M059J (cell line): ENCODE measurements around the gene RPS2. TPM values are rescaled to one million over a fixed set of nuclear protein-coding genes. Genes with fewer than 3 reads are reported as not detected.

Source experiments
- DNase-seq: peaks from one replicate; pipeline ENCODE4 v3.0.0-alpha.2; 2012; ENCODE audit warnings: low read depth
- total RNA-seq: library from RNA; depleted of rRNA; stranded (reverse); fragments of >200 nt; shearing (Covaris generic); gene quantifications from 2 replicates; pipeline ENCODE4 v1.2.3, GENCODE V29; 2014

RPS2 gene
- total RNA-seq, 1 experiment from 2014 or later: 1,628 TPM

DNA sequence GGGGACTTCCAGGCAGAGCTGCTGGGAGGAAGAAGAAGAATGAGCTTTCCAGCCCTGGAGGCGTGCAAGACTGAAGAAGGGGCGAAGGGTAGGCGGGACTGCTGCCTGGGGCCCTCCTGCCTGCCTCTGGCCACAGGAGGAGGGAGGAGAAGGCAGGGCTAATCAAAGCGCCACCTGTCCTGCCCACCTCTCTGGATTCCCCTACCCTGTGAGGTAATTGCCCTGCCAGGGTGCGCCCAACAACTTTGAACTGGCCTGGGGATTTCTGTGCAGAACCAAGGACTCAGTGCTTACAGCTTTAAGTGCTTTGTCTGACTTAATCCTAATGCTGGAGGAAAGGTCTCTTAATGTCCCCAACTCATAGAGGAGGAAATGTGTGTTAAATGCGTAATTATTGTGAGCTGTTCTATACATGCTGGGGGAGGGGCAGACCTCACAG, 16.8 kb upstream of the RPS2 start, which contains the start of gene NOXO1:
NOXO1 (minus strand) TSS at position 72 of the 439 bp plus-strand sequence. CDS start 290 bp downstream, outside the sequence.
- no peak for DNase-seq

DNA sequence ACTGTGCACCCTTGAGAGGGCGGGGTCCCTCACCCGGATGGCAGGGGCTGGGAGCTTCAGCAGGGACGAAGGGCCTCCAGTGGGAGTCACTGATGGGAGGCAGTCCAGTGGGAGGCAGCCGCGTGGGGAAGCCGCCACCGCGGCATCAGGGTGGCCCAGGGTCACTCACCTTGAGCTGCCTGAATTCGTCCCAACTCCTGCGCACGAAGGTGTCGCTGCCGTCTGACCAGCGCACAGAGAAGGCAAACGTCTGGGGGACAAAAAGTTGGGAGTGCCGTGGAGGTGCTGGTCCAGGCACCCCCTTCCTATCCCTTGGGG, 16.1 kb upstream of the RPS2 start:
- DNase-seq: no peak

DNA sequence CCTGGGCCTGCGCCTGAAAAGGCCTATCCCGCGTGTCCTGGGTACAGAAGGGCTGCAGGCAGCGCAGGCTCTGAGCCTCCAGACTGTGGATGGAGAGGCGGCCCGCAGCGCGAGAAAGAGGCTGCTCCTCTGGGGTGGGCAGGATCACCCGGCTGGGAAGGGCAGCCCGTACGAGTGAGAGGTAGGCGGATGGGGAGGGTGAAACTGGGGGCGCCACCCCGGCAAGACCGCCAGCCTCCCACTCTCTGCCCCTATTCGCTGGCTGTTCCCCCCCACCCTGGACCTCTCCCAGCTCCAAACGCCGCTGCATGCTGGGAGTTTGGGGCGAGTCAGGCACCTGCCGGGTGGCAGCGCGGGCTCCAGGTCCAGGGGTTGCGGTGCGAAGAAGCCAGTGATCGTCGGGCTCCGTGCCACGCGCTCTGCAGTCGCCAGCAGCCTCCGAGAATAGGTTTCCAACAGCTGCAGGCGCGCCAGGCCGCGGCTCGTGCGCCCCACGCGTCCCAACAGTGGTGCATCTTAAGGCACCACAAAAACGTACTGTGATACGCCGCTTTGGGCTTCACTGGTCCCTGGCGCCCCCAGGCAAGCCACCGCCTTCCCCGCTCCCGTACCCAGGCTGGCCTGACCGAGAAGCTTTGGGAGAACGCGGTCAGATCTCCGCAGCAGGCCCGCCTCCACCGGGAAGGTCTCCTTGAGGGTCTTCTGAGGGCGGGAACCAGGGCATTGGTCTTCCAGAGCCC, 15.6 kb upstream of the RPS2 start:
- DNase-seq: no peak

DNA sequence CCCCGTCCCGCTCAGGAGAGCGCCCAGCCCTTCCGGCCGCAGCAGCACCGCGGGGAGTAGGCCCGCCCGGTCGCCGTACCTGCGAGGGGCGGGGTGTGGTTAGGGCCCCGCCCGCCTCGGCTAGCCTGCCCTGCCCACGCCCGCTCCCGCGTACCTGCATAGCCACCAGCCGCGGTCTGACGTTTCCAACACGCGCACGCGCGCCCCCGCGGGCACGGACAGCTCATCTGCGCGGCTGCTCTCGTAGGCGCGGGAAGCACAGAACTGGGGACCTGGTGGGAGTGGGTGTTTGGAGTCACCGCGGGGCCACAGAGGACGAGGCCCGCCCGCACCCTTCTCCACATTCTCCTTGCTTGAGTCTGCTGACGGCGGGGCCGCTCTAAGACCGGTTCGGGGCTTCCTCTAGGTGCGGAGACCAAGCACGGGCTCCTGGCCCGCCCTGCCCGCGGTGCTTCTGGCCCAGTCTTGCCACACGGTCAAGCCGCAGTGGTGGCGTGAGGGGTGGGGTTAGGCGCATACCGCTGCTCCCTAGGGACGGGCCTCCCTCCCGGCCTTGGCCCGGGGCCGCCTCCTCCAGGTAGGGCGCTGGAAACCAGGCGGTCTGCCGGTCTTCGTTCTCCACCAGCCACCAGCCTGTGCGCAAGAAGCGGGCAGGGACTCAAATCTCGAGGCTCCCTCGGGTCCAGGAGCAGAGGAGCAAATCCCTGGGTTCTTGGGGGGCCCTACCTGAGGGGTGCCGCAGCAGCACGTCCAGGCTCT, 14.8 kb upstream of the RPS2 start:
- DNase-seq: no peak

DNA sequence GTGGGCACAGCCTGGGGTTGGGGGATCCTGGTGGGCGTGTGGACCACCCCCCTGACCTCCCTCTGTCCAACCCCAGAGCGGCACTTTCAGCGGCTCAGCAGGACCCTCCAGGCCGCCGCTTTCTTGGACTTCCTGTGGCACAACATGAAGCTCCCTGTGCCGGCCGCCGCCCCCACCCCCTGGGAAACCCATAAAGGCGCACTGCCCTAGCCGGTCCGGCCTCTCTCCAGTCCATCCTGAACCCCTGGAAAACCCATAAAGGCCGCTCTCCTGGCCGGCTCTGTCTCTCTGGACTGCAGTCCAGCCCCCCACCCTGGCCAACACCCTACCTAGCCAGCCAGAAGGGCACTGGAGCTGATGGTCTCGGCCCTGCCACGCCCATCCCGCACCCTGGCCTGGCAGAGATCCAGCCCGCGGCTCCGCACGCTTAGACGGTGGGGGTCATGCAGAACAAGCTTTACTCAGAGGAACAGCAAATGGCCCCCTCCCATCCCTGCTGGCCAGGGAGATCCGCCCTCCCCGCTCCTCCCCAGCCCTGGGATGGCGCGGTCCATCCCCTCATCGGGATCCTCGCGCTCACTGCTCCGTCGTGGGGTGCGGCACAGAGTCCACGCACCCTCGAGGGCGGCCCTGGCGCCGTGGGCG, 14.0 kb upstream of the RPS2 start:
- DNase-seq: no peak

DNA sequence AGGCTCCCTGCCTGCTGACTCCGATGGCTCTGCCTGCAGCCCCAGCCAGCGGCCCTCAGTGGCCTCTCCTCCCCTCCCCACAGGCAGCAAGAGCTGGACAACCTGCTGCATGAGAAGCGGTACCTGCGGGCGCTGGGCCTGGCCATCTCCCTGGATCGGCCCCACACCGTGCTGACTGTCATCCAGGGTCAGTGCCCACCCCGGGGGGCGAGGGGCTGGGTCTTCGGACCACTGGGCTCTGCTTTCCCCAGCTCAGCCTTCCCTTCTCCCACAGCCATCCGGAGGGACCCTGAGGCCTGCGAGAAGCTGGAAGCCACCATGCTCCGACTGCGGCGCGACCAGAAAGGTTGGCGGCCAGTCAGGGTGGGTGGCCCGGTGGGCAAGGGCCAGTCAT, 13.2 kb upstream of the RPS2 start:
- no peak for DNase-seq

DNA sequence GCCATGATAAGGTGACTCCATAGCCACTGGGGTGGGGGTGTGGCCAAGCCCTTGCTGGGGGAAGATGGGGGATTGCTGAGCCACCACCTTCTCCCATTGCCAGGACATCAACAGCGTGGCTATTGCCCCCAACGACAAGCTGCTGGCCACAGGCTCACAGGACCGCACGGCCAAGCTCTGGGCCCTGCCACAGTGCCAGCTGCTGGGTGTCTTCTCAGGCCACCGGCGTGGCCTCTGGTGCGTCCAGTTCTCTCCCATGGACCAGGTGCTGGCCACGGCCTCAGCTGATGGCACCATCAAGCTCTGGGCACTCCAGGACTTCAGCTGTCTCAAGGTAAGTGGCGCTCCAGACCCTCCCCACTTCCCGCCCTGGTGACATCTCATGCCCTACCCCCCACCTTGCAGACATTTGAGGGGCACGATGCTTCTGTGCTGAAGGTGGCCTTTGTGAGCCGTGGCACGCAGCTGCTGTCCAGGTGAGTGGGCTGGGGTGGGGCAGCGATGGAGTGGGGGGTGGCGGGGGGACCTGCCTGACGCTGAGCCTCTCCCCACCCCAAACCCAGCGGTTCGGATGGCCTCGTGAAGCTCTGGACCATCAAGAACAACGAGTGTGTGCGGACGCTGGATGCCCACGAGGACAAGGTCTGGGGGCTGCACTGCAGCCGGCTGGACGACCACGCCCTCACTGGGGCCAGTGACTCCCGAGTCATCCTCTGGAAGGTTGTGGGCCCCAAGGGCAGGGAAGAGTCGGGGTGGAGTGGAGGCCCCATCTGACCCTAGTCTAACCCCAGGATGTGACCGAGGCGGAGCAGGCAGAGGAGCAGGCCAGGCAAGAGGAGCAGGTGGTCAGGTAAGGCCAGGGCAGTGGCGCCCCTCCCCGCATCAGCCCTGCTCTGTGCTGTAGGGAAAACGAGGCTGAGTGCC, 12.6 kb upstream of the RPS2 start:
- no peak for DNase-seq

DNA sequence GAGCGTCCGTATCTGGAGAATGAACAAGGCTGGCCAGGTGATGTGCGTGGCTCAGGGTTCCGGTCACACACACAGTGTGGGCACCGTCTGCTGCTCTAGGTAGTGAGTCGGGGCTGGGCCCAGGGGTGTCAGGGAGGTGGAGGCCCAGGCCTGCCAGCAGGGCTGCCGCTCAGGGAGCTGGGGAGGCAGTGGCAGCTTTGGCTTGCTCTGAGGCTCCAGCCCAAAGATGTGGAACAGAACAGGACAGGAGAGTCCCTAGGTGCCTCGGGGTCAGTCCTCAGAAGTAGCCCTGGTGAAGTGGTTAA, 11.5 kb upstream of the RPS2 start:
- no peak for DNase-seq

DNA sequence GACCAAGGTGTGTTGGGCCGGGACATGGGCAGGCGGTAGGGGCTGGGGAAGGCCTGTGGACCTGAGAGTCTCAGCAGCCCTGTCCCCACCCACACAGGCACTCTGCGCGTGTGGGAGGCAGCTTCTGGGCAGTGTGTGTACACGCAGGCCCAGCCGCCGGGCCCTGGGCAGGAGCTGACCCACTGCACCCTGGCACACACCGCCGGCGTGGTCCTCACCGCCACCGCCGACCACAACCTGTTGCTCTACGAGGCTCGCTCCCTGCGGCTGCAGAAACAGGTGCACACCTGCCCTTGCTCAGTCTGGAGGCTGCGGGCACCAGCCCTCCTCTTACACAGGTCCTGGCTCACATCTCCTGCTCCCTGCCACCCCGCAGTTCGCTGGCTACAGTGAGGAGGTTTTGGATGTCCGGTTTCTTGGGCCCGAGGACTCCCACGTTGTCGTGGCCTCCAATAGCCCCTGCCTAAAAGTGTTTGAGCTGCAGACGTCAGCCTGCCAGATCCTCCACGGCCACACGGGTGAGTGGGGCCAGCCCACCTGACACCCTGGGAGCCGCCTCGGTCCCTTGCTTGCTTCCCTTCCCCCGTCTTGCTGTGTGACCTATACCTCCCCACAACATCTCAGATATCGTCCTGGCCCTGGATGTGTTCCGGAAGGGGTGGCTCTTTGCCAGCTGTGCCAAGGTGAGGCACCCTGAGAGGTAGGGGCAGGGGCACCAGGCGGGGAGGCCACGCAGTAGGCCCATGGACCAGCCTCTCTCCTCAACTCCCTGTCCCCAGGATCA, 11.0 kb upstream of the RPS2 start:
- DNase-seq: no peak

DNA sequence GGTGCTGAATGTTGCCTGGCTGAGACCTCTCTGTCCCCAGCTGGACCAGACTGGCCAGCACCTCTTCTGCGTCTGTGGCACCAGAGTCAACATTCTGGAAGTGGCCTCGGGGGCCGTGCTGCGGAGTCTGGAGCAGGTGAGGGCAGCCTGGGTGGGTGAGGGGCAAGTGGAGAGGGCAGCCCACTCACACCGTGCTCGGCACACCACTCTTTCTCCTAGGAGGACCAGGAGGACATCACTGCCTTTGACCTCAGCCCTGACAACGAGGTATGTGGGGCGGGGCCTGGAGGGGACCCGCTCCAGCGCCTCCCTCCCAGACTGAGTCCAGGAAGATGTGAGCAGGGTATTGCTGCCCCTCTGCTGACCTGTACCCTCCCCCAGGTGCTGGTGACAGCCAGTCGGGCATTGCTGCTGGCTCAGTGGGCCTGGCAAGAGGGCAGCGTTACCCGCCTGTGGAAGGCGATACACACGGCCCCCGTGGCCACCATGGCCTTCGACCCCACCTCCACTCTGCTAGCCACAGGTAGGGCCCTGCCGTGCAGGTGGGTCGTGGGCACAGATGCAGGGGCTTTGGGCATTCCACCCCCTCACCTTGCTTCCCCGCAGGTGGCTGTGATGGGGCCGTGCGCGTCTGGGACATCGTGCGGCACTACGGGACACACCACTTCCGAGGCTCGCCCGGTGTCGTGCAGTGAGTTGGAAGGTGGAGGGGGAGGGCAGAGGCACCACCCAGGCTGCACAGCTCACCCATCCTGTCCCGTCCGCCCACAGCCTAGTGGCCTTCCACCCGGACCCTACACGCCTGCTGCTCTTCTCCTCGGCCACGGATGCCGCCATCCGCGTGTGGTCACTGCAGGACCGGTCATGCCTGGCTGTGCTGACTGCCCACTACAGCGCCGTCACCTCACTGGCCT, 9.8 kb upstream of the RPS2 start:
- DNase-seq: no peak

DNA sequence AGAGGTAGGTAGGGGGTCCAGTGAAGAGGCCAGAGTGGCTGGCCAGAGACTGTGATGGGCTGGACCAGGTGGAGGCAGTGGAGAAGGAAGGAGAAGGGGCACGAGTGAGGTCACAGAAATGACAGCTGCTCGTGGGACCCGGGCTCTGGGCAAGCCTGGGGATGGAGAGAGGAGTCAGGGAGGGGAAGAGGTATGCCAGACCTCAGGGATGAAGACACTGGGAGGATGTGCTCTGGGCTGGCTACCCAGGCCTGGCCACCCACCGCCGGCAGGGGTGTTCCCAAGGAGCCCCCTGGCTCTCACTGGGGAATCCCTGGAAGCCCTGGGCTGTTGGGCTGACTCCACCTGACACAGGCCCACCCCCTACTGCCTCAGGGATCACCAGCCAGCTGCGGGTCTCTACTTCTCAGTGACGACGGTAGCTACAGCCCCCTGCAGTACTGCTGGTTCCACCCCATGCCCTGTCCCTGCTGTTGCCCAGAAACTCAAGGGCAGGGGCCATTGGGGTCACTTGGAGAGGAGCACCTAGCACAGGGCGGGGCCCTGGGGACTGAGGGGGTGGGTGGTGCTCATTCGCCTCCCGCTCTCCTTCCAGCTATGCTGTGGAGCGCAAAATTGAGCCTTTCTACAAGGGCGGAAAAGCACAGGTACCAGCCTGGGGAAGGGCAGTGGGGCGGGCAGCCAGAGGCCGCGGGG, 9.0 kb upstream of the RPS2 start:
- DNase-seq: no peak

DNA sequence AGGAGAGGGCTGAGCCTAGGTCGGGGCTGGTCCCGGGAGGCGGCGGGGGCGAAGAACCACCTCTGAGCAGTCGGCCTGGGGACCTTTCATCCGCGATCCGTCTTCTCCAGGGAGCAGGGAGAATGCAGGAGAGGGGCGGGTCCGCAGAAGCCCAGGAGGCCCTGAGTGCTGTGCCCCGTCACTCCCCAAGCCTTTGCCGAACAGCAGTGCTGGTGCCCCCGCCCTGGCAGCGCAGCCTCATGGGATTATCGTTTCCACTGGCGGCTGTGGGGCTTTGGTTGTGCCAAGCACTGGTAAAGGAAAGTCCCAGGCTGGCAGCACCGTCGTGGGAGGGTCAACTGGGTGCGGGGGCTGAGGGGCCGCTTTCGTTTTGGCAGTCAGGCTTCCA, 7.9 kb upstream of the RPS2 start:
- DNase-seq: peak; percentile 42

DNA sequence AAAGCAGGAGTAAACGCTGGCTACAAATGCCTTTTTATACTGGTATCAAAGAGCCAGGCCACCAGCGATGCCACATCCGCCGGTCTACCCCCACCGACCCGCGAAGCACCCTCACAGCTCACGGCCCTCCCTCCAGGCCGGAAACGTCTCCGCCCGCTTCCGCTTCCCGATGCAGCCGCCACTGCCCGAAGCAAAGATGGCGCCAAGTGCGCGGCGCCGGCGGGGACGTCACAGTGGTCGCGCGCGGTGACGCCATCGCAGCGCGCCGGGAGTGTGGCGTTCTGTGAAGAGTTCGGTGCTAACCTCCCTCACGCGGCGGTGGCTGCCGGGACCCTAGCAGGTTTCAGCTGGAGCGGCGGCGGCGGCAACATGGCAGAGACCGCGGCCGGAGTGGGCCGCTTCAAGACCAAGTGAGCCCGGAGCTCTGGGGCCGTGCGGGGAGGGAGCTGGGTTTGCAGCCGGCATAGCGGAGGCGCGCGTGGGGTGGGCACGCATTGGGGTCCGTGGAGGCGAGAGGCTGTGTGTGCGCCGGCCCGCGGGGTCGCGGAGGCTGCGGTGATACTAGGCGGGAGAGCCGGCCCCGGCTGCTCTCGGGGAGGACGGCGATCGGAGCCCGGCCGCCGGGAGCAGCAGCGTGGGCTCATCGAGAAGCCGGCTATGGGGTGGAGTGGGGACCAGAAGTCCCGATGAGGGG, 7.3 kb upstream of the RPS2 start, which contains the start of gene TBL3:
TBL3 (plus strand) TSS at position 258 of the 694 bp plus-strand sequence; CDS start at position 370, 112 bp downstream.
- DNase-seq: peak; percentile 93

DNA sequence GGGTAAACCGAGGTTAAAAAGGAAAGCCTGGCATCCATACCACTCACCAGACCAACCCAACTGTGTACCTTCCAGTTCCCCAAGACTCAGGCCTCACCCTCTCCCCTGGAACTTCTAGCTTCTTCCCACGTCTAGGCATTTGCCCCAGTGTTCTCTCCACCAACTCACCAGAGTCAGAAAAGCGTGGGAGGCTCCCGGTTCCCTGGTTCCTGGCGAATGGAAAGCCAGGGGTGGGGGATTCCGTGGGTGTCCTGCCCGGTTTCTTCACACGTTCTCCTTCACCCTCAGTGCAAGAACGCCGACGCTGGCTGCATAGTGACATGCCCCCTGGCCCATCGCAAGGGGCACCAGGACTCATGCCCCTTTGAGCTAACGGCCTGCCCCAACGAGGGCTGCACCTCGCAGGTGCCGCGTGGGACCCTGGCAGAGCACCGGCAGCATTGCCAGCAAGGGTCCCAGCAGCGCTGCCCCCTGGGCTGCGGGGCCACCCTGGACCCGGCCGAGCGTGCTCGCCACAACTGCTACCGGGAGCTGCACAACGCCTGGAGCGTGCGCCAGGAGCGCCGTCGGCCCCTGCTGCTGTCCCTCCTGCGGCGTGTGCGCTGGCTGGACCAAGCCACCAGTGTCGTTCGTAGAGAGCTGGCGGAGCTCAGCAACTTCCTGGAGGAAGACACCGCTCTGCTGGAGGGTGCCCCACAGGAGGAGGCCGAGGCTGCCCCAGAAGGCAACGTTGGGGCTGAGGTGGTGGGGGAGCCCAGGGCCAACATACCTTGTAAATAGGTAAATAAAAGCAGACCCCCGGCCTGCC, 3.7 kb upstream of the RPS2 start:
- DNase-seq: no peak

DNA sequence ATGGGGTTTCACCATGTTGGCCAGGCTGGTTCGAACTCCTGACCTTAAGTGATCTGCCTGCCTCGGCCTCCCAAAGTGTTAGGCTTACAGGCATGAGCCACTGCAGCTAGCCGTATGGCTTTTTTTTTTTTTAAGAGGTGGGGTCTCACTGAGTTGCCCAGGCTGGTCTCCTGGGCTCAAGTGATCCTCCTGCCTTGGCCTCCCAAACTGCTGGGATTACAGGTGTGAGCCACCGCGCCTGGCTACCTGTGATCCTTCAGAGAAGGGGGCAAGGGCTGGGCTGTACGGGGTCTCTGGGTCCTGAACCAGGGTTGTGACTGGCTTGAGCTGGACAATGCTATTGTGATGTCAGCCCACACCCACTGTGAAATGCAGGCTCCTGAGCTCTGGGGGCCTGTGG, 1.8 kb upstream of the RPS2 start, which contains the start of gene RNF151:
RNF151 (plus strand) TSS at position 397 of the 400 bp plus-strand sequence. CDS start 26 bp downstream, outside the sequence.
- DNase-seq: no peak

DNA sequence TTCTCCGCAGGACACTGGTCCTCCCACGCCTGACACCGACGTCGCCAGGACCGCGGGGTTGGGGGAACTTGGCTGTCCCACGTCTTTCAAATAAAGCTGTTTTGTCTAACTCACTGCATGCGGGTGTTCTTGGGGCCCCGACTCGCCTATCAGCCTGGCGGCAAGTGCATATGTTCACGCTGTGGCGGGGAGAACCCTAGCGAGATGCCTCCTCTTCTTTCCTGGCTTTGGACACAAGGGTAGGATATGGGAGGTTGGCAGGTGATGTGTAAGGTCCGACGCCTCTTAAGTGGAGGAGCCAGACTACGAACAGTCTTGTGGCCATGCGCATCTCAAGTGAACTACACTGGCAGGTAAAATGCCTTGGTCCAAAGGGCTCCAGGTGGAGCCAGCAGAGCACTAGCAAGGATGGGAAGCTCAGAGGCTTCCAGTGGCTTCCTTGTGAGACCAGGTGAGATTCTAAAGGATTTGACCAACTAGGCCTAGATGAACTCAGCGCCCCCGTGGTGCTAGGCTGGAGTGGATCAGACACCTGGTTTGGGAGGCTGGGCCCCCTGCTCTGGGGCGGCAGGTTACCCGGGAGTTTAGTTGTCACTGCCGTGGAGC, 873 bp upstream of the RPS2 start:
- DNase-seq: no peak

DNA sequence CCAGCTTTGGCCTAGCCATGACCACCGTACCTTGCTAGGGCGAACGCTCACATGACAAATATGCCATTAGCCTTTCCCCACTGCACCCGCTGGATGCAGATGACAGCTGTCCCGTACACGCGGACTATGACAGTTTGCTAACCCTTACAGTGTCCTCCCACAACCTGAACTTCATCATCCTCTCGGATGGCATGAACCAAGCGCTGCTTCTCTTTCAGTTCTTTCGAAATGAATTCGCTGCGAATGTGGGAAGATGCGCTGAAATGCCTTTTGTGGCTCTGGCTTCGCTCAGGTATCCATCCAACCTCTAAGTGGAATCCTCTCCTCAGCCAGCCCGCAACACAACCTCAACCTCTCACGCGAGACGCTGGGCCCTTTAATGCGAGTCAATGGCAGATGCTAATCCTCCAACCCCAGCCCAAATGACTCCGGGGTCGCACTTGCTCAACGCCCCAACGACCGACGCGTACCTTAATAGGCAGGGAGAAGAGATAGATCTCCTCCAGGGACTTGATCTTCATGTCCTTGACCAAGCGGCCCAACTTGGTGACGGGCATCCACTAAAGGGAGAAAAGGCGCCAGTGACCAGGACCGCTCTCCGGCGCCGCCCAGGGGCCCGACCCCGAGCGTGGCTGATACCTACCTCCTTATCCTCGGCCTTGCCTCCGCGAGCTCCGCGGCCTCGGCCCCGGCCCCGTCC, 670 bp downstream of the RPS2 start:
- DNase-seq: peak; percentile 44
